GM12891 (cell line): ENCODE measurements around the gene OR5B21.

Experiments
- PAX5 ChIP-seq: IDR thresholded peaks from 2 replicates; pipeline ENCODE4 v1.6.1; 2011; ENCODE audit warnings: low read length, moderate library complexity, mild to moderate bottlenecking; ENCODE audit not compliant: insufficient read depth, severe bottlenecking
- POLR2A ChIP-seq: IDR thresholded peaks from 2 replicates; pipeline ENCODE4 v1.6.1; 2011; ENCODE audit warnings: low read depth, low read length, control low read depth
- POLR2AphosphoS5 ChIP-seq: IDR thresholded peaks from 2 replicates; pipeline ENCODE4 v1.6.1; 2011; ENCODE audit warnings: low read depth, low read length, control low read depth
- POU2F2 ChIP-seq: IDR thresholded peaks from 2 replicates; pipeline ENCODE4 v1.6.1; 2011; ENCODE audit warnings: low read depth, mild to moderate bottlenecking, control low read depth, low read length, moderate library complexity
- SPI1 ChIP-seq: IDR thresholded peaks from 2 replicates; pipeline ENCODE4 v1.6.1; 2011; ENCODE audit warnings: low read depth, low read length, control low read depth
- TAF1 ChIP-seq: IDR thresholded peaks from 2 replicates; pipeline ENCODE4 v1.6.1; 2011; ENCODE audit warnings: low read depth, low read length, control low read depth

- TF ChIP-seq TAF1 = no peak
- no peak for TF ChIP-seq POLR2AphosphoS5
- no peak for TF ChIP-seq SPI1
- TF ChIP-seq POLR2A = no peak
- no peak for TF ChIP-seq POU2F2
- no peak for TF ChIP-seq PAX5
Measured at GRCh38 chr11:58466293-58466692, 41.6 kb downstream of the OR5B21 start.
